Measurements from ENCODE around the gene DCTD.

DCTD gene

GRCh38 chr4:182877326-182877883 is 39.8 kb downstream of the DCTD start:
- TF ChIP-seq SPI1 (IDR thresholded peaks at IDR 0.05; ENCODE audit: low read depth, low read length) (no peak), TAF1 (IDR thresholded peaks at IDR 0.05; ENCODE audit: low read depth, low read length) (no peak)
- DNase-seq (ENCODE audit: insufficient read length, low spot score): no peak
- FAIRE-seq: no peak

DNA sequence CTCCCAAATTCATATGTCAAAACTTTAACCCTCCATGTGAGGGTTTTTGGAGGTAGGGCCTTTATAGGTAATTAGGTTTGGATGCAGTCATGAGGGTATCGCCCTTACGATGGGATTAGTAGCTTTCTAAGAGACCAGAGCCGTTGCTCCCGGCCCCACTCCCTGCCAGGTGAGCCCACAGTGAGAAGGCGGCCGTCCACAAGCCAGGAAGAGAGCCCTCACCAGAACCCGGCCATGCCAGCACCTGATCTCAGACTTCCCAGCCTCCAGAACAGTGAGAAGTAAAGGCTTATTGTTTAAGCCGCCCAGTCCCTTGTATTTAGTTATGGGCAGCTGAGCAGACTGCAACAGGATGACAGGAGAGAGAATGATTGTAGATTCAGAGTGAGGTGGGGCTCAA is 40.8 kb downstream of the DCTD start:
- no peak for DNase-seq (ENCODE audit: insufficient read length, low spot score)
- FAIRE-seq: no peak
- TF ChIP-seq POU2F2 (IDR thresholded peaks at IDR 0.05; ENCODE audit: low read depth, low read length) (no peak), POLR2AphosphoS5 (IDR thresholded peaks at IDR 0.05; ENCODE audit: low read depth, low read length) (no peak), SPI1 (IDR thresholded peaks at IDR 0.05; ENCODE audit: low read depth, low read length) (no peak), TAF1 (IDR thresholded peaks at IDR 0.05; ENCODE audit: low read depth, low read length) (no peak), PAX5 (IDR thresholded peaks at IDR 0.05; ENCODE audit: insufficient read depth, low read length, severe bottlenecking) (no peak), POLR2A (IDR thresholded peaks at IDR 0.05; ENCODE audit: low read depth, low read length) (no peak)

DNA sequence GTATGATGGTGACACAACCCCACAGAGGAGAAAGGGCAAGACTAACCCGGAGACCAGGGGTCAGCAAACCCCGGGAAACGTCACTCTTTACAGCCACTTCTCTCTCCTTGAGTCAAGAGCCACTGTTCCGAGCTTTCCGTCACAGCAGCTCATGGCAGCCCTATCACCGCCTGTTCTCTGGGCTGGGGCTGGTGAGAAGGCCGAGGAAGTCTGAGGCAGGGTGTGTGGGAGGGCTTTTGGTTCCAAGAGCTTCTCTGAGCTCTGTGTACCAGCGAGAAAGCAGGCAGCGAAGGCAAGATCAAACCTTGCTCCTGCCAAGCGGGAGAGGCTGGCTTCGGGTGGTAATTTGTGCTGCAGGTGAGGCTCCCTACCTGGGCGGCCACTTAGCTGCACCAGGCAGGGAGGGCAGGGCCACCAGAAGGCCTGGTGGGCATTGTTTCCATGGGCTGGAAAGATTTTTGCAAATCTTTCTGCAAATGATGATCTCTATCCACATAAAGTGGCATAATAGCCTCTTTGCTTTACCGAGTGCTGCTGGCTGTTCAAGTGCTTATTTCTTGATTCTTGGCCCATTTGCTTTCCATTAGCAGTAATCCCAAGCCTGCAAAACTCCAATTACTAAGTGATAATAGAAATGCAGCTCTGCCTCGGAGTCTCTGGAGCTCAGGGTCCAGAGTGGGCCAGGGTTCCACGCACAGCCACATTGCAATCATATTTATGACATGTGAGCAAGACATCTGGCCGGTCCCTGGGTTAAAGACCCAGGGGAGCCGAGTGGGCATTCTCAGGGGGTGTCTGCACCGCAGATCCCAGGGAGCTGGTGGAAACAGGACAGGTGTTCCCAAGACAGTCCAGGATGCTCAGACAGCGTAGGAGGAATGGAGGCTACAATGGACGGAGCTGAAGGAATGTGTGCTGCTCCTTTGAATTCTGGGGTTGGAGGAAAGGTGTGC is 41.5 kb downstream of the DCTD start:
- TF ChIP-seq TAF1 (IDR thresholded peaks at IDR 0.05; ENCODE audit: low read depth, low read length) (no peak), SPI1 (IDR thresholded peaks at IDR 0.05; ENCODE audit: low read depth, low read length) (no peak), POLR2AphosphoS5 (IDR thresholded peaks at IDR 0.05; ENCODE audit: low read depth, low read length) (no peak), POU2F2 (IDR thresholded peaks at IDR 0.05; ENCODE audit: low read depth, low read length) (no peak), PAX5 (IDR thresholded peaks at IDR 0.05; ENCODE audit: insufficient read depth, low read length, severe bottlenecking) (no peak), POLR2A (IDR thresholded peaks at IDR 0.05; ENCODE audit: low read depth, low read length) (no peak)
- FAIRE-seq: no peak
- no peak for DNase-seq (ENCODE audit: insufficient read length, low spot score)

DNA sequence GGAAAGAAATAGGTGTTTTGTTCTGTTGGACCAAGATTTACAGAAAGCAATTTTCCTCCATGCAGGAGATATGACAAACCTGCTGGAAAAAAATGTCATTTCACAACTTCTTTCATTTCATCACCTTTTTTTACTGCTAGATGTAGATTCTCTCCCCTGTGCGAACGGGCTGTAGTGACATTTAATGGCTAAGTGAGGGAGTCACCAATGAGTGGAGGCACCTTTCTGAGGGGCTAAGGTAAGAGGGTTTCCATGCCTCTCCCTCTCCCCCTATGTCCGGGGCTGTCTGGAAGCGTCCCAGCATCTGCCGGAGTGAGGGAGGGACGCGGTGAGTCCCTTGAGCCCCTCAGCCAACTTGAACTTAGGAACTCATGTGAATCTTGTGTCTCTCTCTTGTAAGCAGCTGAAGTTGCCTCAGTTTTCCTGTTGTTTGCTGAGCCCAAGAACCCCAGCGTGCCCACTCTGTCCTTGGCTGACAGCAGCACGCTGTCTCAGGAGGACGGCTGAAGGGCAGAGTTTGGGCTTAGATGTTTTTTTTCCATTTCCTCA is 42.3 kb downstream of the DCTD start:
- TF ChIP-seq POLR2A (IDR thresholded peaks at IDR 0.05; ENCODE audit: low read depth, low read length): no peak
- TF ChIP-seq PAX5 (IDR thresholded peaks at IDR 0.05; ENCODE audit: insufficient read depth, low read length, severe bottlenecking): no peak
- no peak for TF ChIP-seq POLR2AphosphoS5 (IDR thresholded peaks at IDR 0.05; ENCODE audit: low read depth, low read length)
- TF ChIP-seq POU2F2 (IDR thresholded peaks at IDR 0.05; ENCODE audit: low read depth, low read length): no peak
- no peak for TF ChIP-seq SPI1 (IDR thresholded peaks at IDR 0.05; ENCODE audit: low read depth, low read length)
- TF ChIP-seq TAF1 (IDR thresholded peaks at IDR 0.05; ENCODE audit: low read depth, low read length): no peak
- FAIRE-seq (peak; percentile 43), DNase-seq (ENCODE audit: insufficient read length, low spot score) (no peak)

GRCh38 chr4:182874304-182874751 is 42.9 kb downstream of the DCTD start:
- DNase-seq (ENCODE audit: insufficient read length, low spot score) (no peak), FAIRE-seq (no peak)
- TF ChIP-seq SPI1 (IDR thresholded peaks at IDR 0.05; ENCODE audit: low read depth, low read length) (no peak), POLR2AphosphoS5 (IDR thresholded peaks at IDR 0.05; ENCODE audit: low read depth, low read length) (no peak), TAF1 (IDR thresholded peaks at IDR 0.05; ENCODE audit: low read depth, low read length) (no peak), POU2F2 (IDR thresholded peaks at IDR 0.05; ENCODE audit: low read depth, low read length) (no peak), PAX5 (IDR thresholded peaks at IDR 0.05; ENCODE audit: insufficient read depth, low read length, severe bottlenecking) (no peak), POLR2A (IDR thresholded peaks at IDR 0.05; ENCODE audit: low read depth, low read length) (no peak)

GRCh38 chr4:182873726-182874125 is 43.5 kb downstream of the DCTD start:
- TF ChIP-seq TAF1 (IDR thresholded peaks at IDR 0.05; ENCODE audit: low read depth, low read length): no peak
- no peak for TF ChIP-seq POLR2AphosphoS5 (IDR thresholded peaks at IDR 0.05; ENCODE audit: low read depth, low read length)
- TF ChIP-seq SPI1 (IDR thresholded peaks at IDR 0.05; ENCODE audit: low read depth, low read length): no peak
- TF ChIP-seq POLR2A (IDR thresholded peaks at IDR 0.05; ENCODE audit: low read depth, low read length): no peak
- TF ChIP-seq PAX5 (IDR thresholded peaks at IDR 0.05; ENCODE audit: insufficient read depth, low read length, severe bottlenecking): no peak
- TF ChIP-seq POU2F2 (IDR thresholded peaks at IDR 0.05; ENCODE audit: low read depth, low read length): no peak
- DNase-seq (ENCODE audit: insufficient read length, low spot score) (no peak), FAIRE-seq (no peak)

DNA sequence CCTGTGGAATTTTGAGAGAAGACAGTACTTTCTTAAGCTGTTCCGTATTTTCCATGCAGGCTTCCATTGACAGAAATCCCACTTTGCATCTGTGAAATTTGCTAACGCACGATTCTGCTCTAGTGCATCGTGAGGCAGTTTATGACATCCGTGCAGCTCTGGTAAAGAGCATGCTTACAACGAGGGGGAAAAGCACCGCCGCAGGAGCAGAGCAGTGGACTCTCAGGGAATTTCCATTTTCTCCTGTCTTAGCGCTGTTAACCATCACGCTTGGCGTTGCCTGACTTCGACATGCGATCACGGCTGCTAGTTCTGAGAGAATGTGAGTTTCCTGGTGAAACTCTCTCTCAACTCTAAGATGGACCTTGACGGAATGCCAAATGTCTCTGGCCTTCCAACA is 43.9 kb downstream of the DCTD start:
- DNase-seq (ENCODE audit: insufficient read length, low spot score) (no peak), FAIRE-seq (no peak)
- no peak for TF ChIP-seq TAF1 (IDR thresholded peaks at IDR 0.05; ENCODE audit: low read depth, low read length)
- no peak for TF ChIP-seq POLR2AphosphoS5 (IDR thresholded peaks at IDR 0.05; ENCODE audit: low read depth, low read length)
- TF ChIP-seq POU2F2 (IDR thresholded peaks at IDR 0.05; ENCODE audit: low read depth, low read length): no peak
- no peak for TF ChIP-seq POLR2A (IDR thresholded peaks at IDR 0.05; ENCODE audit: low read depth, low read length)
- TF ChIP-seq SPI1 (IDR thresholded peaks at IDR 0.05; ENCODE audit: low read depth, low read length): no peak
- TF ChIP-seq PAX5 (IDR thresholded peaks at IDR 0.05; ENCODE audit: insufficient read depth, low read length, severe bottlenecking): no peak

GRCh38 chr4:182872886-182873285 is 44.3 kb downstream of the DCTD start:
- DNase-seq (ENCODE audit: insufficient read length, low spot score): no peak
- TF ChIP-seq TAF1 (IDR thresholded peaks at IDR 0.05; ENCODE audit: low read depth, low read length) (no peak), SPI1 (IDR thresholded peaks at IDR 0.05; ENCODE audit: low read depth, low read length) (no peak), PAX5 (IDR thresholded peaks at IDR 0.05; ENCODE audit: insufficient read depth, low read length, severe bottlenecking) (no peak), POLR2A (IDR thresholded peaks at IDR 0.05; ENCODE audit: low read depth, low read length) (no peak), POU2F2 (IDR thresholded peaks at IDR 0.05; ENCODE audit: low read depth, low read length) (no peak), POLR2AphosphoS5 (IDR thresholded peaks at IDR 0.05; ENCODE audit: low read depth, low read length) (no peak)
- FAIRE-seq: no peak

- TF ChIP-seq POU2F2 (IDR thresholded peaks at IDR 0.05; ENCODE audit: low read depth, low read length): no peak
- no peak for TF ChIP-seq POLR2A (IDR thresholded peaks at IDR 0.05; ENCODE audit: low read depth, low read length)
- TF ChIP-seq TAF1 (IDR thresholded peaks at IDR 0.05; ENCODE audit: low read depth, low read length): no peak
- no peak for TF ChIP-seq POLR2AphosphoS5 (IDR thresholded peaks at IDR 0.05; ENCODE audit: low read depth, low read length)
- TF ChIP-seq PAX5 (IDR thresholded peaks at IDR 0.05; ENCODE audit: insufficient read depth, low read length, severe bottlenecking): no peak
- TF ChIP-seq SPI1 (IDR thresholded peaks at IDR 0.05; ENCODE audit: low read depth, low read length): no peak
- no peak for FAIRE-seq
- no peak for DNase-seq (ENCODE audit: insufficient read length, low spot score)
Measured at GRCh38 chr4:182871616-182872015, 45.6 kb downstream of the DCTD start.

Data from GM12891 (cell line).